ENCODE results near the gene MYO16.

Gene MYO16

DNA sequence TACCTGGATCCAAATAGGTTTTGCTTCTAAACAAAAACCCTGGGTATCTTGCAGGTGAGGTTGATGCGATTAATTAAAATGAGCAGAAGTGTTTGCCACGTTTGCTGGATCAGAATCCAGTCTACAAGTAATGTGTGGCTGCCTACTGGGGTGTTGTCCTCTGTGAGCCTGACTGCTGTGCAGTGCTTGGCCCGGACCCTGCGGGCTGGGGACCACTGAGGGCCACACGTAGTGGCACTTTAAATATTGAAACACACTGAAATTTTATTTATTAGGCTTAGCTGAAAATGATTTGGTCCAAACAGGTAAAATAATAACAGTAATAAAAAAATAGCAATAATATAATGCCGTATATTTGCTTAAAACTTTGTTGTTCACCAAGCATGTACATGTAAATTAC, 338.0 kb downstream of the MYO16 start:
- Histone ChIP-seq H3K79me1 (replicated peaks; ENCODE audit: low read length, poor library complexity, severe bottlenecking) (no peaks in the 10 kb centered on the region), H3K27me3 (ENCODE audit: control insufficient read depth in 1 of 2, insufficient read depth in 1 of 2, low read length in 2 of 2) (no peaks in the 10 kb centered on the region), H4K91ac (ENCODE audit: low read length) (no peak overlapping the region), H3K4ac (ENCODE audit: low read depth in 1 of 2, low read length in 2 of 2) (no peak overlapping the region), H2BK120ac (ENCODE audit: low read depth, low read length) (no peak overlapping the region), H3K36me3 (ENCODE audit: control insufficient read depth in 1 of 2, insufficient read depth in 2 of 2, low read depth in 1 of 2, low read length in 2 of 2) (no peaks in the 10 kb centered on the region), H3K9me3 (ENCODE audit: control insufficient read depth, low read length) (no peaks in the 10 kb centered on the region), H2BK5ac (ENCODE audit: low read depth, low read length, poor library complexity, severe bottlenecking) (no peak overlapping the region), H3K4me2 (ENCODE audit: low read length, poor library complexity, severe bottlenecking) (no peak overlapping the region), H2AFZ (ENCODE audit: low read depth, low read length) (no peak overlapping the region), H3K18ac (ENCODE audit: low read depth in 1 of 2, low read length in 2 of 2) (no peak overlapping the region), H3K23ac (ENCODE audit: low read length in 2 of 2) (no peak overlapping the region), H3K4me3 (ENCODE audit: insufficient read depth in 1 of 2, low read depth in 1 of 2, low read length in 2 of 2) (no peak overlapping the region), H2BK15ac (ENCODE audit: low read depth, poor library complexity, severe bottlenecking) (no peak overlapping the region), H3K4me1 (ENCODE audit: control insufficient read depth, insufficient read depth, low read depth, low read length) (peaks cover 6% of the 10 kb centered on the region), H2BK12ac (ENCODE audit: low read length in 2 of 2) (no peak overlapping the region), H3K27ac (ENCODE audit: low read length, poor library complexity, severe bottlenecking) (no peak overlapping the region), H3K14ac (ENCODE audit: low read length in 2 of 2) (no peak overlapping the region), H3K9ac (ENCODE audit: low read length) (no peak overlapping the region), H4K8ac (ENCODE audit: low read length) (no peak overlapping the region), H2AK5ac (ENCODE audit: low read length, severe bottlenecking) (no peak overlapping the region)
- 83% methylated on average over 4 of the region's 6 CpGs for WGBS
- no peak for DNase-seq

- 88% methylated on average over 6 of the region's 7 CpGs for WGBS
- Histone ChIP-seq H2AFZ (ENCODE audit: low read depth, low read length) (no peak overlapping the region), H3K4me1 (ENCODE audit: control insufficient read depth, insufficient read depth, low read depth, low read length) (peaks cover 6% of the 10 kb centered on the region), H3K36me3 (ENCODE audit: control insufficient read depth in 1 of 2, insufficient read depth in 2 of 2, low read depth in 1 of 2, low read length in 2 of 2) (no peaks in the 10 kb centered on the region), H3K27me3 (ENCODE audit: control insufficient read depth in 1 of 2, insufficient read depth in 1 of 2, low read length in 2 of 2) (no peaks in the 10 kb centered on the region), H3K9me3 (ENCODE audit: control insufficient read depth, low read length) (no peaks in the 10 kb centered on the region), H2BK15ac (ENCODE audit: low read depth, poor library complexity, severe bottlenecking) (no peak overlapping the region), H2BK5ac (ENCODE audit: low read depth, low read length, poor library complexity, severe bottlenecking) (no peak overlapping the region), H3K9ac (ENCODE audit: low read length) (no peak overlapping the region), H2AK5ac (ENCODE audit: low read length, severe bottlenecking) (no peak overlapping the region), H4K91ac (ENCODE audit: low read length) (no peak overlapping the region), H2BK120ac (ENCODE audit: low read depth, low read length) (no peak overlapping the region), H3K4me2 (ENCODE audit: low read length, poor library complexity, severe bottlenecking) (no peak overlapping the region), H3K4me3 (ENCODE audit: insufficient read depth in 1 of 2, low read depth in 1 of 2, low read length in 2 of 2) (no peak overlapping the region), H3K14ac (ENCODE audit: low read length in 2 of 2) (no peak overlapping the region), H3K23ac (ENCODE audit: low read length in 2 of 2) (no peak overlapping the region), H3K27ac (ENCODE audit: low read length, poor library complexity, severe bottlenecking) (no peak overlapping the region), H3K4ac (ENCODE audit: low read depth in 1 of 2, low read length in 2 of 2) (no peak overlapping the region), H3K18ac (ENCODE audit: low read depth in 1 of 2, low read length in 2 of 2) (no peak overlapping the region), H3K79me1 (replicated peaks; ENCODE audit: low read length, poor library complexity, severe bottlenecking) (no peaks in the 10 kb centered on the region), H2BK12ac (ENCODE audit: low read length in 2 of 2) (no peak overlapping the region), H4K8ac (ENCODE audit: low read length) (no peak overlapping the region)
- DNase-seq, result no peak
Observed at GRCh38 chr13:108968566-108968965, 339.2 kb downstream of the MYO16 start.

DNA sequence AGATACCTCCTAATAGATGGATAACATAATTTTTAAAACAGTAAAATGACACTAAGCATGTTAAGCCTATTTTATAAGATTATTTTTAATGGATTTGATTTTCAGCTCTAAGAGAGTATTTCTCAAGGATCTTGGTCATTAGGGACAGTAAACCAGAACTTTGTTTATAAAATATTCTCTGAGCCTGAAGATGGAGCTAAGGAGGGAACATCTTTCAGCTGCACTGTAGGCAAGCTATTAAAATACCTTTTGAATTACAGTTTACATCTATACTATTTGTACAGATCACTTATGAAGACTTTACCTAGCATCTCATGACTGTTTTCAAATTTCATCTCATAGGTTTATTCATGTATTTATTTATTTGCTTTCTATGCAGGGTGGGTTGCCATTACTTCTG, 345.3 kb downstream of the MYO16 start:
- Histone ChIP-seq H4K8ac (ENCODE audit: low read length) (no peak overlapping the region), H4K91ac (ENCODE audit: low read length) (no peak overlapping the region), H3K4ac (ENCODE audit: low read depth in 1 of 2, low read length in 2 of 2) (no peak overlapping the region), H3K4me2 (ENCODE audit: low read length, poor library complexity, severe bottlenecking) (no peak overlapping the region), H2BK5ac (ENCODE audit: low read depth, low read length, poor library complexity, severe bottlenecking) (no peak overlapping the region), H3K27me3 (ENCODE audit: control insufficient read depth in 1 of 2, insufficient read depth in 1 of 2, low read length in 2 of 2) (no peaks in the 10 kb centered on the region), H2BK12ac (ENCODE audit: low read length in 2 of 2) (no peak overlapping the region), H3K36me3 (ENCODE audit: control insufficient read depth in 1 of 2, insufficient read depth in 2 of 2, low read depth in 1 of 2, low read length in 2 of 2) (no peaks in the 10 kb centered on the region), H3K9me3 (ENCODE audit: control insufficient read depth, low read length) (no peaks in the 10 kb centered on the region), H3K23ac (ENCODE audit: low read length in 2 of 2) (no peak overlapping the region), H3K27ac (ENCODE audit: low read length, poor library complexity, severe bottlenecking) (no peak overlapping the region), H2AFZ (ENCODE audit: low read depth, low read length) (no peak overlapping the region), H3K18ac (ENCODE audit: low read depth in 1 of 2, low read length in 2 of 2) (no peak overlapping the region), H3K4me3 (ENCODE audit: insufficient read depth in 1 of 2, low read depth in 1 of 2, low read length in 2 of 2) (no peak overlapping the region), H2BK15ac (ENCODE audit: low read depth, poor library complexity, severe bottlenecking) (no peak overlapping the region), H3K14ac (ENCODE audit: low read length in 2 of 2) (no peak overlapping the region), H3K4me1 (ENCODE audit: control insufficient read depth, insufficient read depth, low read depth, low read length) (peaks cover 3% of the 10 kb centered on the region), H3K79me1 (replicated peaks; ENCODE audit: low read length, poor library complexity, severe bottlenecking) (no peaks in the 10 kb centered on the region), H3K9ac (ENCODE audit: low read length) (no peak overlapping the region), H2BK120ac (ENCODE audit: low read depth, low read length) (no peak overlapping the region), H2AK5ac (ENCODE audit: low read length, severe bottlenecking) (no peak overlapping the region)
- peak; percentile 6 for DNase-seq

- Histone ChIP-seq H4K91ac (ENCODE audit: low read length) (no peak overlapping the region), H3K23ac (ENCODE audit: low read length in 2 of 2) (no peak overlapping the region), H3K9ac (ENCODE audit: low read length) (peak overlapping the region; percentile 17), H3K18ac (ENCODE audit: low read depth in 1 of 2, low read length in 2 of 2) (no peak overlapping the region), H2AFZ (ENCODE audit: low read depth, low read length) (no peak overlapping the region), H3K27ac (ENCODE audit: low read length, poor library complexity, severe bottlenecking) (no peak overlapping the region), H2BK5ac (ENCODE audit: low read depth, low read length, poor library complexity, severe bottlenecking) (no peak overlapping the region), H2BK120ac (ENCODE audit: low read depth, low read length) (no peak overlapping the region), H3K79me1 (replicated peaks; ENCODE audit: low read length, poor library complexity, severe bottlenecking) (no peaks in the 10 kb centered on the region), H4K8ac (ENCODE audit: low read length) (no peak overlapping the region), H3K36me3 (ENCODE audit: control insufficient read depth in 1 of 2, insufficient read depth in 2 of 2, low read depth in 1 of 2, low read length in 2 of 2) (no peaks in the 10 kb centered on the region), H2BK15ac (ENCODE audit: low read depth, poor library complexity, severe bottlenecking) (no peak overlapping the region), H3K9me3 (ENCODE audit: control insufficient read depth, low read length) (no peaks in the 10 kb centered on the region), H3K4me3 (ENCODE audit: insufficient read depth in 1 of 2, low read depth in 1 of 2, low read length in 2 of 2) (no peak overlapping the region), H3K27me3 (ENCODE audit: control insufficient read depth in 1 of 2, insufficient read depth in 1 of 2, low read length in 2 of 2) (no peaks in the 10 kb centered on the region), H3K4ac (ENCODE audit: low read depth in 1 of 2, low read length in 2 of 2) (no peak overlapping the region), H2BK12ac (ENCODE audit: low read length in 2 of 2) (no peak overlapping the region), H3K14ac (ENCODE audit: low read length in 2 of 2) (no peak overlapping the region), H2AK5ac (ENCODE audit: low read length, severe bottlenecking) (no peak overlapping the region), H3K4me2 (ENCODE audit: low read length, poor library complexity, severe bottlenecking) (no peak overlapping the region), H3K4me1 (ENCODE audit: control insufficient read depth, insufficient read depth, low read depth, low read length) (no peaks in the 10 kb centered on the region)
- no peak for DNase-seq
- WGBS, result 31% methylated on average over 2 of the region's 5 CpGs
Observed at GRCh38 chr13:108980237-108980636, 350.8 kb downstream of the MYO16 start.
